ENCODE results near the gene ADCYAP1R1.

DNA sequence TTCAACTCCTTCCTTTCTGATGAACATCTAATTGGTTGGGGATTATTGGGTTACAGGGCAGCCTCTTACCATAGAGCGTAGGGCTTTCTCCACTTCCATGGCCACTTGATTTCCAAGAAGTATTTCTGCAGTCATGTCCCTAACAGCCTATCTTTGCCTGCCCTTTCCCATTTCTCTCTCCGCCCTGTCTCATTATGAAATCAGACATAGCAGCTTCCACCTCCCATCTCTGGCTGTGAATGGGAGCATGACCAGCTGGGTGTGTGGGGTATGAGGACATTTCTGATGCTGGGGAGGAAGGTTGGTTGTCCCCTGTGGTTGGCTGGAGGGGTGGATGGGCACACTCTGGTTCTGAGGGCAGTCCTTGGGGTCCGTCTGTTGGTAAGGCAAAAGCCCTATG lies 41.2 kb downstream of the ADCYAP1R1 start:
- TF ChIP-seq, protein P1, sequence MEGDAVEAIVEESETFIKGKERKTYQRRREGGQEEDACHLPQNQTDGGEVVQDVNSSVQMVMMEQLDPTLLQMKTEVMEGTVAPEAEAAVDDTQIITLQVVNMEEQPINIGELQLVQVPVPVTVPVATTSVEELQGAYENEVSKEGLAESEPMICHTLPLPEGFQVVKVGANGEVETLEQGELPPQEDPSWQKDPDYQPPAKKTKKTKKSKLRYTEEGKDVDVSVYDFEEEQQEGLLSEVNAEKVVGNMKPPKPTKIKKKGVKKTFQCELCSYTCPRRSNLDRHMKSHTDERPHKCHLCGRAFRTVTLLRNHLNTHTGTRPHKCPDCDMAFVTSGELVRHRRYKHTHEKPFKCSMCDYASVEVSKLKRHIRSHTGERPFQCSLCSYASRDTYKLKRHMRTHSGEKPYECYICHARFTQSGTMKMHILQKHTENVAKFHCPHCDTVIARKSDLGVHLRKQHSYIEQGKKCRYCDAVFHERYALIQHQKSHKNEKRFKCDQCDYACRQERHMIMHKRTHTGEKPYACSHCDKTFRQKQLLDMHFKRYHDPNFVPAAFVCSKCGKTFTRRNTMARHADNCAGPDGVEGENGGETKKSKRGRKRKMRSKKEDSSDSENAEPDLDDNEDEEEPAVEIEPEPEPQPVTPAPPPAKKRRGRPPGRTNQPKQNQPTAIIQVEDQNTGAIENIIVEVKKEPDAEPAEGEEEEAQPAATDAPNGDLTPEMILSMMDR (IDR thresholded peaks at IDR 0.05; ENCODE audit: low read depth, low read length, poor library complexity, severe bottlenecking) = no peak
- no peak for TF ChIP-seq EZH2phosphoT487 (IDR thresholded peaks at IDR 0.05; ENCODE audit: borderline replicate concordance, low read length)

Measured in DOHH2 (cell line).